K562 (cell line): ENCODE measurements around the gene RPL19. TPM values are rescaled to one million over a fixed set of nuclear protein-coding genes. Genes with fewer than 3 reads are reported as not detected.

ENCODE experiments used
- ADNP ChIP-seq: fragments of 200-800 bp; sonication (Bioruptor generic); IDR thresholded peaks from 2 replicates; pipeline ENCODE4 v1.6.1; 2016; ENCODE audit warnings: missing genetic modification characterization, missing compliant biosample characterization
- ASH1L ChIP-seq: fragments of 450-650 bp; IDR thresholded peaks from 2 replicates; pipeline ENCODE4 v1.6.1; 2018; ENCODE audit warnings: borderline replicate concordance, mild to moderate bottlenecking, low read depth; ENCODE audit not compliant: partially characterized antibody
- BHLHE40 ChIP-seq: IDR thresholded peaks from 2 replicates; pipeline ENCODE4 v1.6.1; 2011; ENCODE audit warnings: low read length, improper control_type of control experiment
- ELF1 ChIP-seq: fragments of 200-800 bp; sonication (Bioruptor generic); IDR thresholded peaks from 2 replicates; pipeline ENCODE4 v1.6.1; 2016; ENCODE audit warnings: missing genetic modification characterization, missing compliant biosample characterization
- JUND ChIP-seq, 2 experiments: IDR thresholded peaks; 2 replicates in 1 of 2; 3 replicates in 1 of 2; pipeline ENCODE4 v1.6.1; 2011; ENCODE audit warnings: borderline replicate concordance in 2 of 2, low read depth in 2 of 2, low read length in 2 of 2, improper control_type of control experiment in 1 of 2, missing biosample characterization in 1 of 2, missing genetic modification characterization in 1 of 2, missing genetic modification reagents in 1 of 2
- NFXL1 ChIP-seq: fragments of 450-650 bp; formaldehyde crosslinking; IDR thresholded peaks from 2 replicates; pipeline ENCODE4 v1.4.0; 2021; ENCODE audit warnings: mild to moderate bottlenecking
- POU5F1 ChIP-seq: fragments of 150-350 bp; IDR thresholded peaks from 2 replicates; pipeline ENCODE4 v1.6.1; 2014; ENCODE audit warnings: borderline replicate concordance, low read length, low read depth, mild to moderate bottlenecking; ENCODE audit not compliant: partially characterized antibody
- SMAD4 ChIP-seq: fragments of 250-450 bp; sonication (Bioruptor Pico); conservative IDR thresholded peaks from 2 replicates; pipeline ENCODE4 v1.8.0; 2021; ENCODE audit warnings: inconsistent platforms, mild to moderate bottlenecking, moderate library complexity
- SMARCA5 ChIP-seq: fragments of 450-650 bp; IDR thresholded peaks from 2 replicates; pipeline ENCODE4 v1.6.1; 2016
- SPI1 ChIP-seq: IDR thresholded peaks from 2 replicates; pipeline ENCODE4 v1.6.1; 2011; ENCODE audit warnings: low read depth, low read length, control low read depth, borderline replicate concordance
- TAF7 ChIP-seq: fragments of 450-650 bp; IDR thresholded peaks from 2 replicates; pipeline ENCODE4 v1.6.1; 2016; ENCODE audit warnings: missing genetic modification characterization, missing compliant biosample characterization
- TOE1 ChIP-seq, 2 experiments: fragments of 450-650 bp in 1 of 2; sonication (generic) in 1 of 2; formaldehyde crosslinking in 1 of 2; IDR thresholded peaks; 2 replicates each; pipeline versions ENCODE4 v1.7.1 to v1.8.0; 2016 to 2022; ENCODE audit warnings: borderline replicate concordance in 2 of 2, mild to moderate bottlenecking in 2 of 2, antibody characterized with exemption in 1 of 2, inconsistent platforms in 1 of 2, low read depth in 1 of 2, missing genetic modification reagents in 1 of 2, moderate library complexity in 1 of 2
- ZNF217 ChIP-seq: sonication (generic); formaldehyde crosslinking; IDR thresholded peaks from 2 replicates; pipeline ENCODE4 v1.8.0; 2022; ENCODE audit warnings: mild to moderate bottlenecking, missing genetic modification reagents
- polyA plus RNA-seq, 8 experiments: library from polyadenylated mRNA; depleted of rRNA in 4 of 8; stranded (reverse) in 5 of 8; unstranded in 3 of 8; fragments of >200 nt; fragmentation: Nextera tagmentation in 2 of 8; fragmentation: Illumina TruSeq in 1 of 8; extraction: Ambion mirVana in 2 of 8; extraction: Trizol in 1 of 8; gene quantifications; 2 replicates each; pipeline versions ENCODE4 v1.2.1 to v1.2.3, GENCODE V29; 2011 to 2014; ENCODE audit warnings: inconsistent platforms in 1 of 8, missing spikeins in 1 of 8
- total RNA-seq, 7 experiments: library from RNA; depleted of rRNA in 6 of 7; stranded (reverse); fragments of >200 nt in 6 of 7; fragmentation: Illumina TruSeq in 2 of 7; extraction: Trizol in 2 of 7; gene quantifications; 2 replicates each; pipeline versions ENCODE4 v1.2.1 to v1.2.3, GENCODE V29; 2011 to 2021; ENCODE audit warnings: low replicate concordance in 1 of 7
- TF ChIP-seq, protein P1 (sequence below): sonication (generic); formaldehyde crosslinking; IDR thresholded peaks from 2 replicates; pipeline ENCODE4 v1.8.0; 2022; ENCODE audit warnings: missing genetic modification reagents, mild to moderate bottlenecking, borderline replicate concordance
- TF ChIP-seq, protein P2 (sequence below): sonication (generic); formaldehyde crosslinking; IDR thresholded peaks from 2 replicates; pipeline ENCODE4 v1.8.0; 2022; ENCODE audit warnings: missing genetic modification reagents, mild to moderate bottlenecking, moderate library complexity, borderline replicate concordance
- TF ChIP-seq, protein P3 (sequence below): fragments of 250-450 bp; sonication (Bioruptor Pico); IDR thresholded peaks from 2 replicates; pipeline ENCODE4 v1.4.0; 2020; ENCODE audit warnings: borderline replicate concordance
- TF ChIP-seq, protein P4 (sequence below): IDR thresholded peaks from 2 replicates; pipeline ENCODE4 v1.6.1; 2011; ENCODE audit warnings: borderline replicate concordance, low read depth, mild to moderate bottlenecking, moderate library complexity, low read length; ENCODE audit not compliant: insufficient read depth, poor library complexity, severe bottlenecking
- TF ChIP-seq, protein P5 (sequence below): fragments of 450-650 bp; formaldehyde crosslinking; IDR thresholded peaks from 2 replicates; pipeline ENCODE4 v1.4.0; 2020; ENCODE audit warnings: mild to moderate bottlenecking, moderate library complexity

RPL19 gene
- total and polyA plus RNA-seq, 9 of the 15 experiments (the other 6 are each of a cell fraction or from before 2014, with no cell fraction given), result 2,263 to 4,614 (median 3,727) TPM

DNA sequence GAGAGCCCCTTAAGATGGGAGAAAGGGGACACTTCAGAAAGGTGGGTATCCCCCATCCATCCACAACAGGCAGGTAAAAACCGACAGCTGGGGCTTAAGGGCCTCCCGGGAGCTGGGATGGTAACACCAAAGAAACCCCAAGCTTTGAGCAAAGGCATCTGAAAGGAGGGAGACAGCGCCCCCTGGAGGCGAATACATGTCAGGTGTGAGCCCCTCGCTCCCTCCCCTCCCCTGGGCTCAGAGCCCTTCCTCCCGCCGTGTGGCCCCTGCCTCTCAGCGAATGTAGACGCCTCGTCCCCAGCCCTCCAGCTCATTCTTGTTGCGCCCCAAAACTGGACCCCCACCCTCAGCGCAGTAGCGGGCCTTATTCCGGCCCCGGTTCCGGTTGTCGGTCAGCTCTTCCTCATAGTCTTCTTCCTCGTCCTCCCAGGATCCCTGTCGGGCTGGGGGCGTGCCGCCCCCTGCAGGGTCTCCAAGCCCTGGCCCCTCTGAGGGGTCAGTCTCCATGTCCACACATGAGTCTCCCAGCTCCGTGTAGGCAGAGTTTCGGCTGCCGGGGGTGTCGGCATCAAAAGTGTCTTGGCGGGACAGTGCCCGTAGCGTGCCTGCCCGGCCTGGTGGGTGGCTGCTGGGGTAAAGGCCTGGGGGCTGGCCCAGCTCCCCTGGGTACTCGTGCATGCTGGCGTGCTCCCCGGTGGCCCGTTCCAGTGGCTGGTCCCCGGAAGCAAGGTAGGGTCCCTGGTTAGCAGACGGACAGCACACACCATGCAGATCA lies 25.0 kb upstream of the RPL19 start (continued):
- TF ChIP-seq TOE1 (IDR thresholded peaks at IDR 0.05; ENCODE audit: borderline replicate concordance) (no peak), TOE1 (CRISPR knock-in tag; IDR thresholded peaks at IDR 0.05; ENCODE audit: borderline replicate concordance, low read depth) (no peak), SMARCA5 (no peak), NFXL1 (no peak), SPI1 (no peak), POU5F1 (no peak), ELF1 (no peak), SMAD4 (CRISPR knock-in tag) (0 out of 2 replicates have a peak, but pooled peaks have one; percentile 4), JUND (IDR thresholded peaks at IDR 0.05; ENCODE audit: borderline replicate concordance, low read depth, low read length) (no peak), JUND (tag; IDR thresholded peaks at IDR 0.05; ENCODE audit: borderline replicate concordance, low read depth, low read length) (no peak; the same call in 2 of the 3 replicates), ZNF217 (no peak), ASH1L (no peak), ADNP (tag) (no peak), BHLHE40 (no peak), TAF7 (tag) (no peak)
- TF ChIP-seq, protein P1, sequence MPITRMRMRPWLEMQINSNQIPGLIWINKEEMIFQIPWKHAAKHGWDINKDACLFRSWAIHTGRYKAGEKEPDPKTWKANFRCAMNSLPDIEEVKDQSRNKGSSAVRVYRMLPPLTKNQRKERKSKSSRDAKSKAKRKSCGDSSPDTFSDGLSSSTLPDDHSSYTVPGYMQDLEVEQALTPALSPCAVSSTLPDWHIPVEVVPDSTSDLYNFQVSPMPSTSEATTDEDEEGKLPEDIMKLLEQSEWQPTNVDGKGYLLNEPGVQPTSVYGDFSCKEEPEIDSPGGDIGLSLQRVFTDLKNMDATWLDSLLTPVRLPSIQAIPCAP (CRISPR knock-in tag), result no peak
- TF ChIP-seq, protein P2, sequence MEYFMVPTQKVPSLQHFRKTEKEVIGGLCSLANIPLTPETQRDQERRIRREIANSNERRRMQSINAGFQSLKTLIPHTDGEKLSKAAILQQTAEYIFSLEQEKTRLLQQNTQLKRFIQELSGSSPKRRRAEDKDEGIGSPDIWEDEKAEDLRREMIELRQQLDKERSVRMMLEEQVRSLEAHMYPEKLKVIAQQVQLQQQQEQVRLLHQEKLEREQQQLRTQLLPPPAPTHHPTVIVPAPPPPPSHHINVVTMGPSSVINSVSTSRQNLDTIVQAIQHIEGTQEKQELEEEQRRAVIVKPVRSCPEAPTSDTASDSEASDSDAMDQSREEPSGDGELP, result peak; percentile 39; the same call in 1 of the 2 replicates
- TF ChIP-seq, protein P3, sequence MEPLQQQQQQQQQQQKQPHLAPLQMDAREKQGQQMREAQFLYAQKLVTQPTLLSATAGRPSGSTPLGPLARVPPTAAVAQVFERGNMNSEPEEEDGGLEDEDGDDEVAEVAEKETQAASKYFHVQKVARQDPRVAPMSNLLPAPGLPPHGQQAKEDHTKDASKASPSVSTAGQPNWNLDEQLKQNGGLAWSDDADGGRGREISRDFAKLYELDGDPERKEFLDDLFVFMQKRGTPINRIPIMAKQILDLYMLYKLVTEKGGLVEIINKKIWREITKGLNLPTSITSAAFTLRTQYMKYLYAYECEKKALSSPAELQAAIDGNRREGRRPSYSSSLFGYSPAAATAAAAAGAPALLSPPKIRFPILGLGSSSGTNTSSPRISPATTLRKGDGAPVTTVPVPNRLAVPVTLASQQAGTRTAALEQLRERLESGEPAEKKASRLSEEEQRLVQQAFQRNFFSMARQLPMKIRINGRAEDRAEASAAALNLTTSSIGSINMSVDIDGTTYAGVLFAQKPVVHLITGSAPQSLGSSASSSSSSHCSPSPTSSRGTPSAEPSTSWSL (CRISPR knock-in tag), result no peak
- TF ChIP-seq, protein P4, sequence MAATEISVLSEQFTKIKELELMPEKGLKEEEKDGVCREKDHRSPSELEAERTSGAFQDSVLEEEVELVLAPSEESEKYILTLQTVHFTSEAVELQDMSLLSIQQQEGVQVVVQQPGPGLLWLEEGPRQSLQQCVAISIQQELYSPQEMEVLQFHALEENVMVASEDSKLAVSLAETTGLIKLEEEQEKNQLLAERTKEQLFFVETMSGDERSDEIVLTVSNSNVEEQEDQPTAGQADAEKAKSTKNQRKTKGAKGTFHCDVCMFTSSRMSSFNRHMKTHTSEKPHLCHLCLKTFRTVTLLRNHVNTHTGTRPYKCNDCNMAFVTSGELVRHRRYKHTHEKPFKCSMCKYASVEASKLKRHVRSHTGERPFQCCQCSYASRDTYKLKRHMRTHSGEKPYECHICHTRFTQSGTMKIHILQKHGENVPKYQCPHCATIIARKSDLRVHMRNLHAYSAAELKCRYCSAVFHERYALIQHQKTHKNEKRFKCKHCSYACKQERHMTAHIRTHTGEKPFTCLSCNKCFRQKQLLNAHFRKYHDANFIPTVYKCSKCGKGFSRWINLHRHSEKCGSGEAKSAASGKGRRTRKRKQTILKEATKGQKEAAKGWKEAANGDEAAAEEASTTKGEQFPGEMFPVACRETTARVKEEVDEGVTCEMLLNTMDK, result peak; percentile 46
- TF ChIP-seq, protein P5, sequence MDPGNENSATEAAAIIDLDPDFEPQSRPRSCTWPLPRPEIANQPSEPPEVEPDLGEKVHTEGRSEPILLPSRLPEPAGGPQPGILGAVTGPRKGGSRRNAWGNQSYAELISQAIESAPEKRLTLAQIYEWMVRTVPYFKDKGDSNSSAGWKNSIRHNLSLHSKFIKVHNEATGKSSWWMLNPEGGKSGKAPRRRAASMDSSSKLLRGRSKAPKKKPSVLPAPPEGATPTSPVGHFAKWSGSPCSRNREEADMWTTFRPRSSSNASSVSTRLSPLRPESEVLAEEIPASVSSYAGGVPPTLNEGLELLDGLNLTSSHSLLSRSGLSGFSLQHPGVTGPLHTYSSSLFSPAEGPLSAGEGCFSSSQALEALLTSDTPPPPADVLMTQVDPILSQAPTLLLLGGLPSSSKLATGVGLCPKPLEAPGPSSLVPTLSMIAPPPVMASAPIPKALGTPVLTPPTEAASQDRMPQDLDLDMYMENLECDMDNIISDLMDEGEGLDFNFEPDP (CRISPR knock-in tag), result no peak
